Ectodermal cell (in vitro differentiated cells): ENCODE results near the gene TUBB2A.

Source experiments
- H3K27ac ChIP-seq: 2 replicates; pipeline ENCODE4 v1.7.0; 2013; ENCODE audit warnings: mild to moderate bottlenecking, low read depth, low read length; ENCODE audit not compliant: insufficient read depth, poor library complexity, severe bottlenecking
- H3K27me3 ChIP-seq: 2 replicates; pipeline ENCODE4 v1.7.0; 2013; ENCODE audit warnings: mild to moderate bottlenecking, low read length; ENCODE audit not compliant: insufficient read depth, control insufficient read depth, poor library complexity, severe bottlenecking
- H3K36me3 ChIP-seq: one replicate; pipeline ENCODE4 v1.7.0; 2013; ENCODE audit warnings: low read length; ENCODE audit not compliant: control insufficient read depth, insufficient read depth
- H3K4me1 ChIP-seq: one replicate; pipeline ENCODE4 v1.7.0; 2013; ENCODE audit warnings: low read length; ENCODE audit not compliant: control insufficient read depth, insufficient read depth
- H3K4me3 ChIP-seq: 2 replicates; pipeline ENCODE4 v1.7.0; 2013; ENCODE audit warnings: low read depth, low read length, control low read depth; ENCODE audit not compliant: insufficient read depth
- H3K9me3 ChIP-seq: 2 replicates; pipeline ENCODE4 v1.7.0; 2013; ENCODE audit warnings: mild to moderate bottlenecking, low read length, moderate library complexity; ENCODE audit not compliant: control insufficient read depth
- WGBS, 2 experiments: methylation state at CpG; one replicate each; pipeline ENCODE4 v1.1.7; 2013; ENCODE audit warnings: missing lambda C conversion rate in 2 of 2; 5-methylcytosine and 5-hydroxymethylcytosine counted together

Gene TUBB2A

GRCh38 chr6:3119040-3119723, 38.2 kb downstream of the TUBB2A start:
- Histone ChIP-seq H3K4me3 (peak overlapping the region; percentile 86), H3K36me3 (peaks cover 3% of the 10 kb centered on the region), H3K4me1 (peaks cover 8% of the 10 kb centered on the region), H3K27ac (peak overlapping the region; percentile 72), H3K9me3 (no peaks in the 10 kb centered on the region), H3K27me3 (no peaks in the 10 kb centered on the region)
- 26 to 27% methylated on average over 19 of the region's 19 CpGs for WGBS, 2 experiments

- Histone ChIP-seq H3K27ac (peak within 1 kb of the TSS; percentile 90), H3K9me3 (no peaks in the 10 kb centered on the region), H3K36me3 (peaks cover 6% of the 10 kb centered on the region), H3K27me3 (no peaks in the 10 kb centered on the region), H3K4me3 (peak within 1 kb of the TSS; percentile 86), H3K4me1 (peaks cover 8% of the 10 kb centered on the region)
- 0% methylated on average over 89 of the region's 89 CpGs for WGBS, 2 experiments
These were observed 38.8 kb downstream of the TUBB2A start, which contains the start of gene BPHL for GRCh38 chr6:3118353-3119039. Gene BPHL, plus strand, starts transcription at chr6:3118711. Its CDS starts 30 bp downstream, at chr6:3118741.

GRCh38 chr6:3117912-3118352, 39.4 kb downstream of the TUBB2A start:
- 22 to 23% methylated on average over 8 of the region's 8 CpGs for WGBS, 2 experiments
- peaks cover 6% of the 10 kb centered on the region for H3K36me3 ChIP-seq

GRCh38 chr6:3114377-3114776, 43.0 kb downstream of the TUBB2A start:
- Histone ChIP-seq H3K36me3 (peaks cover 6% of the 10 kb centered on the region), H3K27ac (no peak overlapping the region), H3K4me3 (no peak overlapping the region), H3K9me3 (no peaks in the 10 kb centered on the region), H3K27me3 (no peaks in the 10 kb centered on the region), H3K4me1 (peaks cover 8% of the 10 kb centered on the region)
- WGBS, 2 experiments = 94 to 99% methylated on average over 6 of the region's 6 CpGs

More at GRCh38 chr6:3117912-3118352, 39.4 kb downstream of the TUBB2A start:
- Histone ChIP-seq H3K4me3 (peak overlapping the region; percentile 86), H3K27me3 (no peaks in the 10 kb centered on the region), H3K27ac (peak overlapping the region; percentile 90), H3K4me1 (peaks cover 8% of the 10 kb centered on the region), H3K9me3 (no peaks in the 10 kb centered on the region)

- no peak overlapping the region for H3K4me3 ChIP-seq
- no peaks in the 10 kb centered on the region for H3K9me3 ChIP-seq
- H3K36me3 ChIP-seq = peaks cover 16% of the 10 kb centered on the region
- no peaks in the 10 kb centered on the region for H3K4me1 ChIP-seq
- H3K27ac ChIP-seq = no peak overlapping the region
- no peaks in the 10 kb centered on the region for H3K27me3 ChIP-seq
- 95% methylated on average over 3 of the region's 3 CpGs for WGBS, 2 experiments
These were observed 47.6 kb downstream of the TUBB2A start for GRCh38 chr6:3109761-3110160.

- no peaks in the 10 kb centered on the region for H3K4me1 ChIP-seq
- H3K4me3 ChIP-seq = no peak overlapping the region
- no peak overlapping the region for H3K27ac ChIP-seq
- peaks cover 10% of the 10 kb centered on the region for H3K36me3 ChIP-seq
- 92 to 93% methylated on average over 10 of the region's 10 CpGs for WGBS, 2 experiments
- no peaks in the 10 kb centered on the region for H3K27me3 ChIP-seq
- no peaks in the 10 kb centered on the region for H3K9me3 ChIP-seq
These were observed 48.5 kb downstream of the TUBB2A start for GRCh38 chr6:3108746-3109414.
